OCI-LY1 (cell line): ENCODE data around the gene ARL15.

Experiments used
- CTCF ChIP-seq: fragments of 200-600 bp; sonication (generic), shearing (Covaris generic); IDR thresholded peaks from 2 replicates; pipeline ENCODE4 v1.5.1; 2017; ENCODE audit warnings: mild to moderate bottlenecking, antibody characterized with exemption, low read length, moderate library complexity, mixed read lengths
- EZH2 ChIP-seq: fragments of 200-600 bp; sonication (generic), shearing (Covaris generic); IDR thresholded peaks from 2 replicates; pipeline ENCODE4 v1.8.0; 2017; ENCODE audit warnings: borderline replicate concordance, mixed run types, mild to moderate bottlenecking, antibody characterized with exemption, low read length, moderate library complexity, mixed read lengths

- TF ChIP-seq CTCF (no peak), EZH2 (no peak)
These were observed 218.9 kb downstream of the ARL15 start for GRCh38 chr5:54091307-54092130.
